T-cell (primary cell): ENCODE results near the gene CELF4. TPM values are rescaled to one million over a fixed set of nuclear protein-coding genes. Genes with fewer than 3 reads are reported as not detected.

Experiments
- ATAC-seq, 4 experiments: fragments of 200-7000 bp in 3 of 4; fragments of 150-1000 bp in 1 of 4; cut with Tn5 transposase; replicated peaks in 1 of 4; 1 replicate in 3 of 4; 2 replicates in 1 of 4; pipeline ENCODE4 v1.10.0; 2021; ENCODE audit warnings: moderate library complexity in 3 of 4, mild to moderate bottlenecking in 2 of 4, moderate number of reproducible peaks in 1 of 4
- CTCF ChIA-PET, 2 donors: fragments of 300-600 bp; sonication (Branson Sonifier 250); formaldehyde crosslinking; loops; one replicate each; lab custom pipeline; 2022; ENCODE audit warnings: antibody characterized with exemption in 2 of 2; lab: Charles Lee
- POLR2A ChIA-PET, 2 donors: fragments of 300-600 bp; sonication (Branson Sonifier 250); formaldehyde crosslinking; loops; one replicate each; lab custom pipeline; 2022; ENCODE audit warnings: antibody characterized with exemption in 2 of 2; lab: Charles Lee
- DNase-seq, 35 experiments: peaks; one replicate each; pipeline versions ENCODE4 v3.0.0 to v3.0.0-alpha.2; 2013 to 2023
- H3K27ac ChIP-seq: one replicate; pipeline ENCODE4 v1.5.1; 2013; ENCODE audit warnings: low read length
- H3K27me3 ChIP-seq, 2 experiments: replicated peaks in 1 of 2; 1 replicate in 1 of 2; 2 replicates in 1 of 2; pipeline versions ENCODE4 v1.6.1 to v1.7.0; 2013; ENCODE audit warnings: low read length in 1 of 2, mixed read lengths in 1 of 2; ENCODE audit not compliant: control insufficient read depth in 2 of 2, insufficient read depth in 2 of 2; ENCODE audit errors: extremely low read depth in 1 of 2
- H3K36me3 ChIP-seq, 2 donors: 1 replicate in 1 of 2; 2 replicates in 1 of 2; pipeline versions ENCODE4 v1.6.1 to v1.7.0; 2013; ENCODE audit warnings: low read length in 1 of 2; ENCODE audit not compliant: control insufficient read depth in 2 of 2, insufficient read depth in 1 of 2; ENCODE audit errors: extremely low read depth in 1 of 2
- H3K4me1 ChIP-seq, 2 experiments: 1 replicate in 1 of 2; 2 replicates in 1 of 2; pipeline versions ENCODE4 v1.6.1 to v1.7.0; 2013; ENCODE audit warnings: low read length in 2 of 2, mixed read lengths in 1 of 2; ENCODE audit not compliant: insufficient read depth in 2 of 2, control insufficient read depth in 1 of 2; ENCODE audit errors: extremely low read depth in 1 of 2
- H3K4me3 ChIP-seq, 2 donors: 1 replicate in 1 of 2; 2 replicates in 1 of 2; pipeline versions ENCODE4 v1.5.1 to v1.7.0; 2013; ENCODE audit warnings: mild to moderate bottlenecking in 2 of 2, low read length in 1 of 2, moderate library complexity in 1 of 2; ENCODE audit not compliant: control insufficient read depth in 1 of 2; ENCODE audit errors: extremely low read depth in 1 of 2
- H3K9me3 ChIP-seq: 2 replicates; pipeline ENCODE4 v1.7.0; 2013
- H3K27ac Mint-ChIP-seq, 2 donors: one replicate each; pipeline ENCODE4 v1.8.0; 2020 to 2021; ENCODE audit warnings: mild to moderate bottlenecking in 2 of 2, mixed read lengths in 2 of 2
- H3K27me3 Mint-ChIP-seq, 2 donors: one replicate each; pipeline ENCODE4 v1.8.0; 2021 to 2022; ENCODE audit warnings: mixed read lengths in 2 of 2
- H3K36me3 Mint-ChIP-seq: one replicate; pipeline ENCODE4 v1.8.0; 2021; ENCODE audit warnings: mixed read lengths
- H3K4me1 Mint-ChIP-seq, 3 donors: one replicate each; pipeline ENCODE4 v1.8.0; 2020 to 2022; ENCODE audit warnings: mixed read lengths in 3 of 3, mild to moderate bottlenecking in 1 of 3
- H3K4me3 Mint-ChIP-seq, 3 donors: one replicate each; pipeline ENCODE4 v1.8.0; 2020 to 2022; ENCODE audit warnings: mild to moderate bottlenecking in 3 of 3, mixed read lengths in 3 of 3, moderate library complexity in 3 of 3
- H3K9me3 Mint-ChIP-seq, 3 donors: one replicate each; pipeline ENCODE4 v1.8.0; 2020 to 2022; ENCODE audit warnings: mixed read lengths in 3 of 3
- WGBS: methylation state at CpG from one replicate; pipeline ENCODE4 v1.1.5; 2013; ENCODE audit warnings: missing lambda C conversion rate; ENCODE audit not compliant: insufficient coverage; 5-methylcytosine and 5-hydroxymethylcytosine counted together
- total RNA-seq, 35 experiments: library from RNA in 6 of 35; stranded (reverse) in 6 of 35; fragments of 120-200 nt in 1 of 35; gene quantifications; one replicate each; pipeline versions ENCODE4 v1.2.1 to v1.2.4 and lab custom pipeline; 2013 to 2026

Gene CELF4
- total RNA-seq, 5 donors from 2014 or later (not counting 1 experiment from before 2014, with no cell fraction given): not detected

DNA sequence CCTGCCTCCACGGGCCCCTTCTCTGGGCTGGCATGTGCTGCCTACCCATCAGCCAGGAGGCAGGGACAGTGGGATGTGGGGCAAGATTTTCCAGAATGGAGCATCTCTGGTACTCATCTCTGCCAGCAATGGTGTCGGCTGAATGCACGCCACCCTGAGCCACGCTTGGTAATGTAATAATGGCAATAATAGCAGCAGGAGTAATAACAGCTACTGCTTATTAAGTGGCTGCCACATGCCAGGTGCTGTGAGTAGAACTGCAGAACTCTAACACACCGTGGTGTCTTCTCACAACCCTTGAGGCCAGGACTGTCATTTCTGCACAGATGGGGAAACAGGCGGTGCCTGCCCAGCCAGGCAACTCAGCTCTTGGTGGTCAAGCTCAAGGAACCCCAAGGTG, 113.6 kb downstream of the CELF4 start:
- Mint-ChIP-seq H3K27me3 (peaks cover 0 to 4% of the 10 kb centered on the region in 2 donors), H3K4me1 (no peaks in the 10 kb centered on the region), H3K9me3 (no peaks in the 10 kb centered on the region), H3K27ac (no peak overlapping the region), H3K36me3 (no peaks in the 10 kb centered on the region), H3K4me3 (no peak overlapping the region)
- H3K36me3 ChIP-seq: no peaks in the 10 kb centered on the region
- no peaks in the 10 kb centered on the region for H3K4me1 ChIP-seq
- no peak overlapping the region for H3K4me3 ChIP-seq
- ChIA-PET CTCF (no interaction called here), POLR2A (no interaction called here)
- ATAC-seq (no peak), DNase-seq (no peak)
- 53% methylated on average over 5 of the region's 6 CpGs for WGBS
- peaks cover 0 to 6% of the 10 kb centered on the region in 2 experiments for H3K27me3 ChIP-seq
- H3K9me3 ChIP-seq: no peaks in the 10 kb centered on the region
- H3K27ac ChIP-seq: no peak overlapping the region

DNA sequence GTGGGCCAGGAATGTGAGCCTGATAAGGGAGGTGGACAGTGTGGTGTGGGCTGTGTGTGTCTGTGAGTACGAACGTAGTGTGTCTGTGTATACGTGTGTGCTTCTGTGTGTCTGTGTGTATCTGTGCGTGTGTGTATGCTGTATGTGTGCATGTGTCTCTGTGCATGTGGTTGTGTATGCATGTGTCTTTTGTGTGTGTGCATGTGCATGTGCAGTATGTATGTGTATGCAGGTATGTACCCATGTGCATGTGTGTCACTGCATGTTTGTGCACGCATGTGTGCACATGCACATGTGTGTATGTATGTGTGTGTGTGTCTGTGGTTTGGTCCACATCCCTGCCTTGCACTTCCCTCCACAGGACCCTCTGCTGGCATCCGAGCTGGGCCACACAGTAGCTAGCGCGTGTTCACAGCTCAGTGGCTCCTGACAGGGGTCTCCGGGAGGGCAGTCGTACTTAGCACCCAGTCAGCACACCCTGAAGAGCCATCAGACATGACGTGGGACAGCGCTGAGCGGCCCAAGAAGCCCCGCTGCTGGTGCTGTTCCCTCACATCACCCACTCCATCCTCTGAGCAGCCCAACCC, 114.3 kb downstream of the CELF4 start:
- ChIA-PET POLR2A (no interaction called here), CTCF (no interaction called here)
- Histone ChIP-seq H3K4me1 (no peaks in the 10 kb centered on the region), H3K4me3 (no peak overlapping the region), H3K27me3 (peaks cover 0 to 3% of the 10 kb centered on the region in 2 experiments), H3K9me3 (no peaks in the 10 kb centered on the region), H3K36me3 (no peaks in the 10 kb centered on the region), H3K27ac (no peak overlapping the region)
- Mint-ChIP-seq H3K36me3 (no peaks in the 10 kb centered on the region), H3K27ac (no peak overlapping the region), H3K4me1 (no peaks in the 10 kb centered on the region), H3K27me3 (peaks cover 2 to 4% of the 10 kb centered on the region in 2 donors), H3K9me3 (no peaks in the 10 kb centered on the region), H3K4me3 (no peak overlapping the region)
- ATAC-seq: no peak
- DNase-seq: no peak
- 95% methylated on average over 13 of the region's 14 CpGs for whole genome bisulfite sequencing

DNA sequence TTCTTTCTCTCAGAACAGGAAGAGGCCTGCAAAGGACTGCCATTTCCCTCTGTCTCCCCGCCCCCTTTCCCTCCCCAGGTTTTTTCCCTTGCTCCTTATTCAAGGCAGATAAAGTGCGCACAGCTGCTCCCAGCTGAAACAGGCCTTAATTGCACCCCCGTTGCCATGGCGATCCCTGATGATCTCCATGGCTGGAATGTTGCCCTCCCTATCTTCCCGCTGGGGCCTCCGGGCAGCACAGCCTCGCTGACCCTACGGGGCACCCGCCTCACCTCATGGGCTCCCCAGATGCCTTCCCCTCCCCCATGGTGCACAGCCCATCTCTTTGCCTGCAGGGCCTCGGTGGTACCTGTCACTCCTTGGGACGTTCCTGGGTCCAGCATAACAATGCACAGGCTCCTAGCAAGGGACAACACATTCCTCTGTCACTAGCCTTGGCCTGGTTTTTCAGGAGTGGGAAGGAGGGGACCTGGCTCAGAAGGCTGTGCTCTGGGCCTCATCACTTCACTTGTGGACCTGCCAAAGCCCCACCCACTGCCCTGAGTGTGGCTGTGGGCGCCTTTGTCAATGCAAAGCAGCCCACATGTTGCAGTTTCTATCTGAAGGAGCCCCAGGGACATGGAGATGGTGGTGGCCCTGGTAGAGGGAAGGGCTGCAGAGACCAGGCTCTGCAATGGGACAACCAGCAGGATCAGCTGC, 115.0 kb downstream of the CELF4 start:
- DNase-seq: no peak
- Histone ChIP-seq H3K4me1 (no peaks in the 10 kb centered on the region), H3K27me3 (no peaks in the 10 kb centered on the region), H3K36me3 (no peaks in the 10 kb centered on the region), H3K4me3 (no peak overlapping the region), H3K27ac (no peak overlapping the region), H3K9me3 (no peaks in the 10 kb centered on the region)
- ChIA-PET POLR2A (no interaction called here), CTCF (no interaction called here)
- H3K27me3 Mint-ChIP-seq: peaks cover 2 to 4% of the 10 kb centered on the region in 2 donors
- H3K27ac Mint-ChIP-seq: no peak overlapping the region
- no peaks in the 10 kb centered on the region for H3K9me3 Mint-ChIP-seq
- no peak overlapping the region for H3K4me3 Mint-ChIP-seq
- 74% methylated on average over 12 of the region's 12 CpGs for WGBS
- ATAC-seq: no peak
- H3K4me1 Mint-ChIP-seq: no peaks in the 10 kb centered on the region
- no peaks in the 10 kb centered on the region for H3K36me3 Mint-ChIP-seq

DNA sequence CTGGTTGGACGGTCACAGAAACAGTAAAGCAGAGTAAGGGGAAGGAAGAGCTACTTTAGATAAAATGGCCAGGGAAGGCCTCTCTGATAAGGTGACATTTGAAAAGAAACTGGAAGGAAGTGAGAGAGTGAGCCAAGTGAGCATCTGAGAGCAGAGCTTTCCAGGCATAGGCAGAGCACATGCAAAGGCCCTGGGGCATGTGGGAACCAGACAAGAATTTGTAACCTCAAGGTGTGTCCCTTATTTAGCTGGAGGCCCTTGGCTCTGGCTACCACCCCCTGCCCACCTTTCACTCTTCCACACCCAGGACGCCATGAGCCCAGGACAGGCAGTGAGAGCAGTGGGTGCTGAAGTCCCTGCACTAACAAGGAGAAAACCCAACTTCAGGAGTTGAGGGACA, 116.0 kb downstream of the CELF4 start:
- Histone ChIP-seq H3K9me3 (no peaks in the 10 kb centered on the region), H3K27me3 (peaks cover 0 to 2% of the 10 kb centered on the region in 2 experiments), H3K4me3 (no peak overlapping the region), H3K27ac (no peak overlapping the region), H3K4me1 (no peaks in the 10 kb centered on the region), H3K36me3 (no peaks in the 10 kb centered on the region)
- POLR2A ChIA-PET: no interaction called here
- no peak for ATAC-seq
- DNase-seq: no peak
- H3K4me3 Mint-ChIP-seq: no peak overlapping the region
- H3K27me3 Mint-ChIP-seq: peaks cover 2 to 4% of the 10 kb centered on the region in 2 donors
- no peaks in the 10 kb centered on the region for H3K4me1 Mint-ChIP-seq
- WGBS: 78% methylated on average over 1 of the region's 2 CpGs
- CTCF ChIA-PET: no interaction called here
- H3K9me3 Mint-ChIP-seq: no peaks in the 10 kb centered on the region
- no peak overlapping the region for H3K27ac Mint-ChIP-seq
- no peaks in the 10 kb centered on the region for H3K36me3 Mint-ChIP-seq

DNA sequence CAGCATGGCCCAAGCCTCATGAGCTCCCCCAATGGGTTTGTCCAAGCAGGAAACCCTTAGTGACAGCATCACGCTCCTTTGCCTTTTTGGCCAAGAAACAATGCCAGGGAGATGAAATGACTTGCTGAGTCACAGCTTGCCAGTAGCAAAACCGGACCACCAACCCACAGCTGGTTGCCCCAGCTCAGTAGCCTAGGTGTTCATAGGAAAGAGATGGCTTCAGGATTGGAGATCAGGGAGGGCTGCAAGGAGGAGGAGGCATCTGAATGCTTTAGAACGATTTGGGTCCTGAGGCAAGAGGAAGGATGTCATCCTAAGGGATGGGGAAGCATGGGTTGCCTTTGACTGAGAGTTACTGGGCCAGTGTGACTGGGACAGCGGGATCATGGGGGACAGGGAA, 116.7 kb downstream of the CELF4 start:
- Mint-ChIP-seq H3K4me3 (no peak overlapping the region), H3K4me1 (no peaks in the 10 kb centered on the region), H3K27ac (no peak overlapping the region), H3K9me3 (no peaks in the 10 kb centered on the region), H3K27me3 (peaks cover 4% of the 10 kb centered on the region in 2 donors), H3K36me3 (no peaks in the 10 kb centered on the region)
- Histone ChIP-seq H3K9me3 (no peaks in the 10 kb centered on the region), H3K27ac (no peak overlapping the region), H3K4me3 (no peak overlapping the region), H3K4me1 (no peaks in the 10 kb centered on the region), H3K36me3 (no peaks in the 10 kb centered on the region), H3K27me3 (peaks cover 0 to 3% of the 10 kb centered on the region in 2 experiments)
- 66% methylated on average over 3 of the region's 4 CpGs for WGBS
- DNase-seq (no peak), ATAC-seq (no peak)
- ChIA-PET CTCF (no interaction called here), POLR2A (no interaction called here)

DNA sequence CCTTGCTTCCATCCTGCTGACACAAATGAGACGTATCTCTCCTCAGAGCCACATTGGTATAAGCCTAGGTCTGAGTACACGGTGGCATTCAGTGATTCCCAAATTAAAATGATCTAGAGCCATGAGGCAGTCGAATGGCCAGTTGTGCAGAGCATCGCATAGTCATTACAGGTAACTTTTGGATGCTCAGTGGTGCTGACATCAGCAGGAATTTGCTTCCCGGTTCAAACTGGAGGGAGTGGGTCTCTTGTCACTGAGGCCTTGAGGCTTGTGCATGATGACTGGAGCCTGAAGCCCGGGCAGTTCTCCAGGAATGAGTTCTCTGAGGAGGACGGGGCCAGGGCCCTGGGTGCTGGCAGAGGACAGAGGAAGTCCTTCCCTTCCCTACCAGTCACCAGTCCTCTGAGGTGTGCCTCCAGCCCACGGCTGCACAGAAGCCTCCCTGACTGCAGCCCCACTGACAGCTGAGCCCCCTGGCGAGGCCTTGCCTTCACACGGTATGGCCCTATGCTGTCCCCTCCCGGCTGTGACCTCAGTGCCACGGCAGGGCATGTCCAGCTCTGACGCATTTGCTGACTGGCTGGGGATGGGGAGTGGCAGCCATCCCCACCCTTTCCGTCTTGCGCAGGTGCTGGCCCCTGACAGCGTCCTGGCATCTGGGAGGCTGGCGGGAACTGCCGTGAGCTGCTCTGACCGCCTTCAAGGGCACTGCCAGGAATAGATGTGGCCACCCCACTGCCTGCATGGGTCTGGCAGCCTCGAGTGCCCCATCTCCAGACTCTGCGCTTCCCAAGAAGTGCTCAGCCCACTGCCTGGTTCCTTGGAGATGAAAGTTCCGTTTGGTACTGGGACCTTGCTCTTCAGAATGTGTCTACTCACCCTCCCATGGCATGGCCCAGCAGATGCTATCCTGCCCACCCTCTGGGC, 117.4 kb downstream of the CELF4 start:
- CTCF ChIA-PET: no interaction called here
- WGBS: 84% methylated on average over 21 of the region's 22 CpGs

More for the DNA sequence above, 117.4 kb downstream of the CELF4 start:
- Histone ChIP-seq H3K36me3 (no peaks in the 10 kb centered on the region), H3K9me3 (no peaks in the 10 kb centered on the region), H3K4me3 (no peak overlapping the region), H3K27ac (no peak overlapping the region), H3K27me3 (peaks cover 0 to 3% of the 10 kb centered on the region in 2 experiments), H3K4me1 (no peaks in the 10 kb centered on the region)
- Mint-ChIP-seq H3K36me3 (no peaks in the 10 kb centered on the region), H3K27me3 (peaks cover 4% of the 10 kb centered on the region in 2 donors), H3K4me1 (no peaks in the 10 kb centered on the region), H3K4me3 (no peak overlapping the region), H3K9me3 (no peaks in the 10 kb centered on the region), H3K27ac (no peak overlapping the region)
- DNase-seq (no peak), ATAC-seq (no peak)
- POLR2A ChIA-PET: no interaction called here
